Measurements from ENCODE around the gene MAP3K15.
"Not testable (repeated sequence)": the region's sequence is repeated elsewhere in the genome, so short reads cannot be mapped to it uniquely, and the experiment has no call there.

The MAP3K15 gene

DNA sequence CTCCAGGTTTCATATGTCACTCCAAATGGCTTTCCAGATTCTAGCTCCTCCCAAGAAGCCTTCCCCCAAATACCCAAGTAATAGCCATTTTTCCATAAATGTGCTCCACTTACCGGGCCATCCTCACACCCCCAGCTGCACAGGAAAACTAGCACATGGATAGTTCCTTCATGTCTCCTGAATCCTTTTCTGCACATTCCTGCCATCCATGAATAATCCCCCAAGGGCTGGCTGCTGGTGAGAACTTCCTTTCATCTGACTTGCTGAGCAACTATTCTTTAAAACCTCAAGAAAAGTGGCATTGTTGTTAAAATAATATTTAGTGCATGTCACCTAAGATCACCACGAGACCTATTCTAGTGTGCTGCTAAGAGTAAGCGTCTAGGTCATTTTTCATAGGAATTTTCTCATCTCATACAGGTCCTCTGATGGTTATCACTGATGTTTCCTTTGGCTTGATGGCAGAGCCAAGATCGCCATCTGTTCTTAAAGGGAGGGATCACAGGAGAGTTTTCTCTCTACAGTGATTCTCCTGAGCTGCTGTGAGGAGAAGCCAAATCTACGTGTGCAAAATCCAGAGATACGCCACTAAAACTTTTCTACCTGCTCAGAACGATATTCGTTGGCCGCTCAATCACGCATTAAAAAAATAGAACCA lies 71.3 kb downstream of the MAP3K15 start:
- TF ChIP-seq, protein P1, sequence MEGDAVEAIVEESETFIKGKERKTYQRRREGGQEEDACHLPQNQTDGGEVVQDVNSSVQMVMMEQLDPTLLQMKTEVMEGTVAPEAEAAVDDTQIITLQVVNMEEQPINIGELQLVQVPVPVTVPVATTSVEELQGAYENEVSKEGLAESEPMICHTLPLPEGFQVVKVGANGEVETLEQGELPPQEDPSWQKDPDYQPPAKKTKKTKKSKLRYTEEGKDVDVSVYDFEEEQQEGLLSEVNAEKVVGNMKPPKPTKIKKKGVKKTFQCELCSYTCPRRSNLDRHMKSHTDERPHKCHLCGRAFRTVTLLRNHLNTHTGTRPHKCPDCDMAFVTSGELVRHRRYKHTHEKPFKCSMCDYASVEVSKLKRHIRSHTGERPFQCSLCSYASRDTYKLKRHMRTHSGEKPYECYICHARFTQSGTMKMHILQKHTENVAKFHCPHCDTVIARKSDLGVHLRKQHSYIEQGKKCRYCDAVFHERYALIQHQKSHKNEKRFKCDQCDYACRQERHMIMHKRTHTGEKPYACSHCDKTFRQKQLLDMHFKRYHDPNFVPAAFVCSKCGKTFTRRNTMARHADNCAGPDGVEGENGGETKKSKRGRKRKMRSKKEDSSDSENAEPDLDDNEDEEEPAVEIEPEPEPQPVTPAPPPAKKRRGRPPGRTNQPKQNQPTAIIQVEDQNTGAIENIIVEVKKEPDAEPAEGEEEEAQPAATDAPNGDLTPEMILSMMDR (IDR thresholded peaks at IDR 0.05; ENCODE audit: control insufficient read depth, insufficient read depth, low read depth, low read length, missing control alignments) = no peak
- DNase-seq (ENCODE audit: low read depth) = no peak
- no peak overlapping the region for H3K4me3 ChIP-seq (ENCODE audit: control insufficient read depth, low read depth, low read length)

DNA sequence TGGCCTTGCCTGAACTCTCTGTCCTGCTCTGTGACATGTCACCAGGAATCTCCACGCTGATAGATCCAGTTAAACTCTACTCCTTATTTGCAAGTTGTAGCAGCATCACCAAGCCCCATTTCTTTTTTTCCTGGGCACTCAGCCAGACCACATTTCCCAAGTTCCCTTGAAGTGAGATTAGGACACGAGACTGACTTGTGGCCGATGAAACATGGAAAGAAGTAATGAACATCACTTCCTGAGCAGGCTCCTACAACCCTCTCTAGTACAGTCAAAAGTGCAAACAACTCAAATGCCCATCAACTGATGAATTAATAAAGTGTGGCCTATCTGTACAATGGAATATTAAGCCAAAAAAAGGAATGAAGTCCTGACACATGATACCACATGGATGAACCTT lies 74.6 kb downstream of the MAP3K15 start:
- TF ChIP-seq, protein P1 (IDR thresholded peaks at IDR 0.05; ENCODE audit: control insufficient read depth, insufficient read depth, low read depth, low read length, missing control alignments) = no peak
- no peak for DNase-seq (ENCODE audit: low read depth)
- no peak overlapping the region for H3K4me3 ChIP-seq (ENCODE audit: control insufficient read depth, low read depth, low read length)

DNA sequence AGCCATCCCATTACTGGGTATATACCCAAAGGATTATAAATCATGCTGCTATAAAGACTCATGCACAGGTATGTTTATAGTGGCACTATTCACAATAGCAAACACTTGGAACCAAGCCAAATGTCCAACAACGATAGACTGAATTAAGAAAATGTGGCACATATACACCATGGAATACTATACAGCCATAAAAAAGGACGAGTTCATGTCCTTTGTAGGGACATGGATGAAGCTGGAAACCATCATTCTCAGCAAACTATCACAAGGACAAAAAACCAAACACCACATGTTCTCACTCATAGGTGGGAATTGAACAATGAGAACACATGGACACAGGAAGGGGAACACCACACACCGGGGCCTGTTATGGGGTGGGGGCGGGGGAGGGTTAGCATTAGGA lies 92.6 kb downstream of the MAP3K15 start:
- DNase-seq (ENCODE audit: low read depth); H3K4me3 ChIP-seq (ENCODE audit: control insufficient read depth, low read depth, low read length): not testable (repeated sequence)

DNA sequence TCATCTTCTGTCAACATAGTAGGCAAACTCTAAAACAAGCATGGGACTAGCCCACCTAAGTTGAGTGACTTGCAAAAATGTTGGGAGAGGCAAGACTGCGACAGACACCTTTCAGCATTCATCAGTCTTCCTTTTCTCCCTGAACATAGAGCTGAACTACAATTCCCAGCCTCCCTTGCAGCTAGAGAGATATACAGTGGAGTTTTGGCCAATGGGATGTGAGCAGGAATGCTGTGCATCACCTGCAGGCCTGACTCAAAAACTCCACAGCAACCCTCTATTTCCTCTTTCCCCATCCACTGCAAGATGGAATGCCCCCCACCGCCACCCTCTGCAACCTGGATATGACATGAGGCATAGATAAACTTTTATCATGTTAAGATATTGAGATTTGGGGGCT lies 105.0 kb downstream of the MAP3K15 start:
- TF ChIP-seq, protein P1 (IDR thresholded peaks at IDR 0.05; ENCODE audit: control insufficient read depth, insufficient read depth, low read depth, low read length, missing control alignments) = no peak
- no peak overlapping the region for H3K4me3 ChIP-seq (ENCODE audit: control insufficient read depth, low read depth, low read length)
- no peak for DNase-seq (ENCODE audit: low read depth)

DNA sequence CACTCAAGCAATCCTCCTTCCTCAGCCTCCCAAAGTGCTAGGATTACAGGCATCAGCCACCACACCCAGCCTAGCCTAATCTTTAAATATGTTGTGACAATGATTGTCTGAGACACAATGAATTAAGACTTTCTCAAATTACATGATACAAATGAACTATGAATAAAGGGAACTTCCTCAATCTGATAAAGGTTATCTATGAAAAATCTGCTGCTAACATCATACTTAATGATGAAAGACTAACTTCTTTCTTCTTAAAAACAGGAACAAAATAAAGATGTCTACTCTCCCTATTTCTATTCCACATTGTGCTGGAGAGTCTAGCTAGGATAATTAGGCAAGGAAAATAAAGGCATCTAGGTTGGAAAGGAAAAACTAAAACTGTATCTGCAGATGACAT lies 111.6 kb downstream of the MAP3K15 start:
- no peak for DNase-seq (ENCODE audit: low read depth)
- no peak overlapping the region for H3K4me3 ChIP-seq (ENCODE audit: control insufficient read depth, low read depth, low read length)
- TF ChIP-seq, protein P1 (IDR thresholded peaks at IDR 0.05; ENCODE audit: control insufficient read depth, insufficient read depth, low read depth, low read length, missing control alignments) = no peak

DNA sequence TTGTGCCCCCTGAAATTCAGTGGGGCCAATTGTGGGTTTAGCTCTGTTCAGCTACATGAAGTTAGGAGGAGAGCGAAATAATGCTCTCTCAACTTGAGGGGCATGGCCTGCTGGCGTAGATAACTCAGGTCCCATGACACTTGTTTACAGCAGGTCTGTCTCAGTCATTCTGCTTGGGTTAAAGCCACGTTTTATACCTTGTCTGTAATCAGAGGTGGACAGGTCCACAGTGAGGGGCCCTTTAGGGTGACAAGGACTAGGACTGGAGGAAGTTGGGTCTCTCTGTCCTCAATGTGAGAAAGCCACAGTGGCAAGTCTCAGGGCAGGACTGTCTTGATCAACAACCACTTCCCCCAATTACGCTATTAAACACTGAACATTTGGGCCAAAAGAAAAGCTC lies 122.6 kb downstream of the MAP3K15 start:
- TF ChIP-seq, protein P1 (IDR thresholded peaks at IDR 0.05; ENCODE audit: control insufficient read depth, insufficient read depth, low read depth, low read length, missing control alignments) = no peak
- H3K4me3 ChIP-seq (ENCODE audit: control insufficient read depth, low read depth, low read length) = no peak overlapping the region
- no peak for DNase-seq (ENCODE audit: low read depth)

DNA sequence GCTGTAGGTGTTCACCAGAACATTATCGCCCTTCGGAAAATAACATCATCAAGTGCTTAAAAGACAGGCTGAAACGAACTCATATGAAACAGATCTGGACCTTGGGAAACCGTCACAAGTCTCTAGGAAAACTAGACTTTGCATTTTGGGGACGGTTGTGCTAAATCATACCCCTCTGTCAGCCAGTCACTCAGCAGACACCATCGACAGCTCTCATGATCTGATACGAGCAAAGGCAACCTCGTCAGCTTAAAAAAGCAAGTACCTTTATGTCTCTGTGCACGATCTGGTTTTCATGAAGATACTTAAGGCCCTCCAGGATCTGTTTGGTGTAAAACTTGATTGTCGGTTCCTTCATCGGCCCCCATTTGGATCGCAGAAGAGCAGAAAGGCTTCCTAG lies 123.2 kb downstream of the MAP3K15 start:
- H3K4me3 ChIP-seq (ENCODE audit: control insufficient read depth, low read depth, low read length) = no peak overlapping the region
- DNase-seq (ENCODE audit: low read depth) = no peak
- TF ChIP-seq, protein P1 (IDR thresholded peaks at IDR 0.05; ENCODE audit: control insufficient read depth, insufficient read depth, low read depth, low read length, missing control alignments) = no peak

All from AG09309 (cell line).